PC-3 (cell line): ENCODE results near the gene PAK4. TPM values are rescaled to one million over a fixed set of nuclear protein-coding genes. Genes with fewer than 3 reads are reported as not detected.

Source experiments
- ATAC-seq: fragments of 200-7000 bp; cut with Tn5 transposase; 2 replicates; pipeline ENCODE4 v1.9.1; 2020; ENCODE audit warnings: mild to moderate bottlenecking, moderate library complexity
- BruUV-seq: library from RNA; stranded (reverse); fragments of 400-500 nt; replicated peaks from 2 replicates; lab custom pipeline; 2021; lab: Mats Ljungman, UMichigan
- CTCF ChIA-PET: fragments of 300-600 bp; sonication (Branson Sonifier 250); formaldehyde crosslinking; loops from one replicate; lab custom pipeline; 2022; ENCODE audit warnings: antibody characterized with exemption; lab: Charles Lee
- POLR2A ChIA-PET: fragments of 300-600 bp; sonication (Branson Sonifier 250); formaldehyde crosslinking; loops from one replicate; lab custom pipeline; 2022; ENCODE audit warnings: antibody characterized with exemption; ENCODE audit not compliant: unreplicated experiment; lab: Charles Lee
- DNase-seq: peaks from one replicate; pipeline ENCODE4 v3.0.0-alpha.2; 2015
- H2AFZ ChIP-seq: fragments of 300-600 bp; sonication (generic); 2 replicates; pipeline ENCODE4 v1.6.0; 2016; ENCODE audit warnings: antibody characterized with exemption, low read length
- H3F3A ChIP-seq: fragments of 300-600 bp; sonication (generic); one replicate; pipeline ENCODE4 v1.6.0; 2017; ENCODE audit warnings: antibody characterized with exemption, low read length, control low read depth, mild to moderate bottlenecking; ENCODE audit not compliant: unreplicated experiment
- H3K27ac ChIP-seq: fragments of 300-600 bp; sonication (generic); 2 replicates; pipeline ENCODE4 v1.5.1; 2016; ENCODE audit warnings: mild to moderate bottlenecking, low read length
- H3K27me3 ChIP-seq: fragments of 300-600 bp; sonication (generic); 2 replicates; pipeline ENCODE4 v1.6.1; 2016; ENCODE audit warnings: low read length, mixed read lengths
- H3K36me3 ChIP-seq: fragments of 300-600 bp; sonication (generic); 2 replicates; pipeline ENCODE4 v1.6.1; 2016; ENCODE audit warnings: low read depth, mixed run types, low read length, mixed read lengths
- H3K4me1 ChIP-seq: fragments of 300-600 bp; sonication (generic); 2 replicates; pipeline ENCODE4 v1.5.1; 2016; ENCODE audit warnings: low read length; ENCODE audit not compliant: insufficient read depth
- H3K4me2 ChIP-seq: fragments of 300-600 bp; sonication (generic); 2 replicates; pipeline ENCODE4 v1.6.0; 2016; ENCODE audit warnings: low read length
- H3K4me3 ChIP-seq: fragments of 300-600 bp; sonication (generic); 2 replicates; pipeline ENCODE4 v1.5.1; 2016; ENCODE audit warnings: mild to moderate bottlenecking, low read length, mixed read lengths
- H3K79me2 ChIP-seq: fragments of 300-600 bp; sonication (generic); 2 replicates; pipeline ENCODE4 v1.6.1; 2017; ENCODE audit warnings: low read length, mixed read lengths
- H3K9ac ChIP-seq: fragments of 300-600 bp; sonication (generic); 2 replicates; pipeline ENCODE4 v1.6.0; 2016; ENCODE audit warnings: mild to moderate bottlenecking, low read length
- H3K9me2 ChIP-seq: fragments of 300-600 bp; sonication (generic); replicated peaks from 2 replicates; pipeline ENCODE4 v1.6.1; 2016; ENCODE audit warnings: mixed run types, low read length, mixed read lengths
- H3K9me3 ChIP-seq: fragments of 300-600 bp; sonication (generic); 2 replicates; pipeline ENCODE4 v1.6.1; 2016; ENCODE audit warnings: low read length, mixed read lengths
- H4K20me1 ChIP-seq: fragments of 300-600 bp; sonication (generic); 2 replicates; pipeline ENCODE4 v1.6.1; 2016; ENCODE audit warnings: low read length, mixed read lengths
- EZH2 ChIP-seq: fragments of 300-600 bp; sonication (generic); IDR thresholded peaks from one replicate; pipeline ENCODE4 v1.6.1; 2017; ENCODE audit warnings: antibody characterized with exemption, mild to moderate bottlenecking, low read length; ENCODE audit not compliant: unreplicated experiment
- EZH2phosphoT487 ChIP-seq: fragments of 300-600 bp; sonication (generic); IDR thresholded peaks from 2 replicates; pipeline ENCODE4 v1.6.1; 2018; ENCODE audit warnings: mild to moderate bottlenecking, antibody characterized with exemption, low read length, borderline replicate concordance
- intact Hi-C: fragments of 100-400 bp; cut with micrococcal nuclease; formaldehyde crosslinking; loops from 2 replicates; pipeline ENCODE4 v1.9.0; 2023
- total RNA-seq: library from RNA; depleted of rRNA; stranded (reverse); fragments of >200 nt; gene quantifications from 2 replicates; pipeline ENCODE4 v1.2.3, GENCODE V29; 2014
- TF ChIP-seq, protein P1 (sequence below): fragments of 300-600 bp; sonication (generic); conservative IDR thresholded peaks from 2 replicates; pipeline ENCODE4 v1.5.1; 2017; ENCODE audit warnings: antibody characterized with exemption, low read depth, mild to moderate bottlenecking, low read length

PAK4 gene
- total RNA-seq, 1 experiment from 2014 or later = 13.5 TPM

DNA sequence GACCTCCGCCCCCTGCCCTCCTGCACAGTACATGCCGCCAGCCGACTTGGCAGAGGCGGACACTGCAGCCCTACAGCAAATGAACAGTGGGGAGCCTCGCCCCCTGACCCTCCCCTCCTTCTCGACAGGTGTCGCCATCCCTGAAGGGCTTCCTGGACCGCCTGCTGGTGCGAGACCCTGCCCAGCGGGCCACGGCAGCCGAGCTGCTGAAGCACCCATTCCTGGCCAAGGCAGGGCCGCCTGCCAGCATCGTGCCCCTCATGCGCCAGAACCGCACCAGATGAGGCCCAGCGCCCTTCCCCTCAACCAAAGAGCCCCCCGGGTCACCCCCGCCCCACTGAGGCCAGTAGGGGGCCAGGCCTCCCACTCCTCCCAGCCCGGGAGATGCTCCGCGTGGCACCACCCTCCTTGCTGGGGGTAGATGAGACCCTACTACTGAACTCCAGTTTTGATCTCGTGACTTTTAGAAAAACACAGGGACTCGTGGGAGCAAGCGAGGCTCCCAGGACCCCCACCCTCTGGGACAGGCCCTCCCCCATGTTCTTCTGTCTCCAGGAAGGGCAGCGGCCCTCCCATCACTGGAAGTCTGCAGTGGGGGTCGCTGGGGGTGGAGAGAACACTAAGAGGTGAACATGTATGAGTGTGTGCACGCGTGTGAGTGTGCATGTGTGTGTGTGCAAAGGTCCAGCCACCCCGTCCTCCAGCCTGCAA lies 52.9 kb downstream of the PAK4 start:
- Histone ChIP-seq H3K27ac (no peak overlapping the region), H2AFZ (no peak overlapping the region), H3F3A (no peaks in the 10 kb centered on the region), H3K4me2 (no peak overlapping the region), H3K4me3 (no peak overlapping the region), H3K4me1 (no peaks in the 10 kb centered on the region), H3K36me3 (no peaks in the 10 kb centered on the region), H3K9me3 (no peaks in the 10 kb centered on the region), H3K9me2 (no peaks in the 10 kb centered on the region), H3K27me3 (no peaks in the 10 kb centered on the region), H4K20me1 (no peaks in the 10 kb centered on the region), H3K79me2 (no peaks in the 10 kb centered on the region), H3K9ac (no peak overlapping the region)
- DNase-seq (no peak), ATAC-seq (no peak)
- POLR2A ChIA-PET = no interaction called here
- intact Hi-C loops = no loop called here
- no TSS peak for BruUV-seq
- CTCF ChIA-PET = no interaction called here
- TF ChIP-seq EZH2phosphoT487 = no peak
- TF ChIP-seq, protein P1, sequence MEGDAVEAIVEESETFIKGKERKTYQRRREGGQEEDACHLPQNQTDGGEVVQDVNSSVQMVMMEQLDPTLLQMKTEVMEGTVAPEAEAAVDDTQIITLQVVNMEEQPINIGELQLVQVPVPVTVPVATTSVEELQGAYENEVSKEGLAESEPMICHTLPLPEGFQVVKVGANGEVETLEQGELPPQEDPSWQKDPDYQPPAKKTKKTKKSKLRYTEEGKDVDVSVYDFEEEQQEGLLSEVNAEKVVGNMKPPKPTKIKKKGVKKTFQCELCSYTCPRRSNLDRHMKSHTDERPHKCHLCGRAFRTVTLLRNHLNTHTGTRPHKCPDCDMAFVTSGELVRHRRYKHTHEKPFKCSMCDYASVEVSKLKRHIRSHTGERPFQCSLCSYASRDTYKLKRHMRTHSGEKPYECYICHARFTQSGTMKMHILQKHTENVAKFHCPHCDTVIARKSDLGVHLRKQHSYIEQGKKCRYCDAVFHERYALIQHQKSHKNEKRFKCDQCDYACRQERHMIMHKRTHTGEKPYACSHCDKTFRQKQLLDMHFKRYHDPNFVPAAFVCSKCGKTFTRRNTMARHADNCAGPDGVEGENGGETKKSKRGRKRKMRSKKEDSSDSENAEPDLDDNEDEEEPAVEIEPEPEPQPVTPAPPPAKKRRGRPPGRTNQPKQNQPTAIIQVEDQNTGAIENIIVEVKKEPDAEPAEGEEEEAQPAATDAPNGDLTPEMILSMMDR = no peak
- no peak for TF ChIP-seq EZH2

DNA sequence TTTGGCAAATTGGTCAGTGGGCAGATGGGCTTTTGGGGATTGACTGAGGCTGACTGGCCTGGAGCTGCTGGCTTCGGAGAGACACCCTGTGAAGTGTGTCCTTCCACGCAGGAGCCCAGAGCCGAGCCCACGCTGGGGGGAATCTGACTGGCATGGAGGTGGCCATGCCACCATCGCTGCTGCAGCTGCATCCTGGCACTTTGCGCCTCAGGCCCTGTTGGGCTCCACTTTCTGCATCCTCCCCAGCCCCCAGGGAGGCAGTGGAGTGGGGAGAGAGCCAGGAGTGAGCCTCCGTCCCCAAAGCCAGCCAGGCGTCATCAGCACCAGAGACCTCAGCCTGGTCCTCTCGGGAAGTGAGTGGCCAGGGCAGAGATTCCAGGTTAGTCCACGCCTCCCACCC lies 54.2 kb downstream of the PAK4 start:
- no peaks in the 10 kb centered on the region for H3F3A ChIP-seq
- H3K27me3 ChIP-seq = no peaks in the 10 kb centered on the region
- no peak overlapping the region for H2AFZ ChIP-seq
- no peaks in the 10 kb centered on the region for H3K9me2 ChIP-seq
- H3K36me3 ChIP-seq = no peaks in the 10 kb centered on the region
- H3K27ac ChIP-seq = no peak overlapping the region
- CTCF ChIA-PET = no interaction called here
- no peaks in the 10 kb centered on the region for H4K20me1 ChIP-seq
- BruUV-seq = no TSS peak
- H3K4me2 ChIP-seq = no peak overlapping the region
- no peaks in the 10 kb centered on the region for H3K79me2 ChIP-seq
- POLR2A ChIA-PET = no interaction called here
- intact Hi-C loops = no loop called here
- DNase-seq (no peak), ATAC-seq (no peak)
- no peaks in the 10 kb centered on the region for H3K9me3 ChIP-seq
- H3K4me1 ChIP-seq = no peaks in the 10 kb centered on the region
- TF ChIP-seq EZH2 = no peak
- TF ChIP-seq EZH2phosphoT487 = no peak
- TF ChIP-seq, protein P1 = no peak
- no peak overlapping the region for H3K4me3 ChIP-seq
- H3K9ac ChIP-seq = no peak overlapping the region

GRCh38 chr19:39180749-39181148 lies 55.2 kb downstream of the PAK4 start:
- Histone ChIP-seq H3K27me3 (no peaks in the 10 kb centered on the region), H3K27ac (no peak overlapping the region), H3K9ac (no peak overlapping the region), H3K4me1 (no peaks in the 10 kb centered on the region), H3F3A (no peaks in the 10 kb centered on the region), H3K9me2 (no peaks in the 10 kb centered on the region), H4K20me1 (no peaks in the 10 kb centered on the region), H3K9me3 (no peaks in the 10 kb centered on the region), H3K79me2 (no peaks in the 10 kb centered on the region), H3K36me3 (no peaks in the 10 kb centered on the region), H3K4me3 (no peak overlapping the region), H3K4me2 (no peak overlapping the region), H2AFZ (no peak overlapping the region)
- BruUV-seq = no TSS peak
- ChIA-PET CTCF (no interaction called here), POLR2A (no interaction called here)
- ATAC-seq (no peak), DNase-seq (no peak)
- intact Hi-C loops = no loop called here
- TF ChIP-seq EZH2 = no peak
- TF ChIP-seq, protein P1 = no peak
- no peak for TF ChIP-seq EZH2phosphoT487
